ENCODE results near the gene SLC37A3.

- TF ChIP-seq CTCF (IDR thresholded peaks at IDR 0.05) (no peak), POLR2A (IDR thresholded peaks at IDR 0.05) (no peak), POLR2AphosphoS5 (IDR thresholded peaks at IDR 0.05) (no peak)
Measured at GRCh38 chr7:140294454-140294853, 103.9 kb downstream of the SLC37A3 start.

All from gastroesophageal sphincter (tissue), 3 donors.